Measurements from ENCODE around the gene APBB2.

APBB2 gene

DNA sequence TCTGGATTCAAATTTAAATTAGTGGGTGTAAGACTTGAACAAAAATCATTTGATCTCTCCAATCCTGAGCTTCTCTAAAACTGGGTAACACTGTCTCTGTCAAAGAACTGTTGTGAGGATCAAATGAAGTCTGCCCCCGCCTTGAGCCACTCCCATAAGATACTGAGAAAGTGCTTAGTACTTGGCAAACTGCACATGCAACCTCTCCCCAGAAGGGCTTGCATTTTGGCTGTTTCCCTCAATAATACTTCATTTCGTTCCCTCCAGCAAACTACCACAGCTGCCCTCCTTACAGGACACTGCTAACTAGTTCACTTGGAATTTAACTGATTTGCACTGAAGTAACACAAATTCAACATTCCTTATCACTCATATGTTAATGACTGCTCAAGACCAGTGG, 79.8 kb downstream of the APBB2 start:
- DNase-seq (ENCODE audit: low spot score): no peak

- no peak for DNase-seq (ENCODE audit: low spot score)
Observed at GRCh38 chr4:41133454-41134018, 80.8 kb downstream of the APBB2 start.

- no peak for DNase-seq (ENCODE audit: low spot score)
Observed at GRCh38 chr4:41132055-41132683, 82.2 kb downstream of the APBB2 start.

DNA sequence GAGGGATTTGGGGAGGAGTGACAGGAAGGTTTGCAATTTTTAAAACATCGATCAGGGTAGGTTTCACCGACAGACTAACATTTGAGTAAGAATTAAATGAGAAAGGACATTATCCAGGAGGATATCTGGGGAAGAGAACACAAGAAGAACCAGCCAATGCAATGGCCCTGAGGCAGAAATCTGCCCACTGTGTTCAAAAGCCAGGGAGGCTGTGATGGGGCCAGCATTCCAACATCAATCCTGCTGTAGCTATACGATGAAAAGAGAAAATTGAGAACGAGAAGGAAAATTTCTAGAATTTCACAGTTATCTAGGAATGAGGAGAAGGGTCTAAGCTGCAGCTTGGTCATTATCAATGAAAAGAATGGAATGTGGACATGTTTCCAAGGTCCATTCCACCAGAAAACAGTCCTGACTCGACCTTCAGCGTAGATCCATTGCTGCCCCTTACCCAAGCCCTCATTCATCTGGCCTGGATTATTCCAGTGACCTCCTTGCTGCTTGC, 84.4 kb downstream of the APBB2 start:
- DNase-seq (ENCODE audit: low spot score): no peak

GRCh38 chr4:41129128-41129754, 85.1 kb downstream of the APBB2 start:
- DNase-seq (ENCODE audit: low spot score): no peak

- no peak for DNase-seq (ENCODE audit: low spot score)
Observed at GRCh38 chr4:41125558-41126311, 88.6 kb downstream of the APBB2 start.

- no peak for DNase-seq (ENCODE audit: low spot score)
Observed at GRCh38 chr4:41124916-41125548, 89.3 kb downstream of the APBB2 start.

- DNase-seq (ENCODE audit: low spot score): no peak
Observed at GRCh38 chr4:41122775-41123174, 91.6 kb downstream of the APBB2 start.

- no peak for DNase-seq (ENCODE audit: low spot score)
Observed at GRCh38 chr4:41122309-41122708, 92.0 kb downstream of the APBB2 start.

GRCh38 chr4:41121906-41122305, 92.4 kb downstream of the APBB2 start:
- DNase-seq (ENCODE audit: low spot score): no peak

- no peak for DNase-seq (ENCODE audit: low spot score)
Observed at GRCh38 chr4:41120297-41121217, 93.8 kb downstream of the APBB2 start.

- no peak for DNase-seq (ENCODE audit: low spot score)
Observed at GRCh38 chr4:41119867-41120295, 94.5 kb downstream of the APBB2 start.

- no peak for DNase-seq (ENCODE audit: low spot score)
Observed at GRCh38 chr4:41111791-41112190, 102.6 kb downstream of the APBB2 start.

DNA sequence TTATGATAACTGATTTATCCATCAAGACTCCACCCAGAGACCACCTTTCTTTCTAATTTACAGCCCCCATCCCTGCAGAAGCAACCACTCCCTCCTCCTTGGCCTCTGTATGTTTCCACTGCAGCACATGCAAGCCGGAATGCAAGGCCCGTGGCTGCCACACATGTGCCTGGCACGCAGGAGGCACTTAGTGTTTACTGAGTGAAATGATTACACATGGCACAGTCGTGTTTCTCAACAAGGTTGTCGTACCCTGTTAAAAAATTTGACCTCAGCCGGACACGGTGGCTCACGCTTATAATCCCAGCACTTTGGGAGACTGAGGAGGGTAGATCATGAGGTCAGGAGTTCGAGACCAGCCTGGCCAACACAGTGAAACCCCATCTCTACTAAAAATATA, 104.3 kb downstream of the APBB2 start:
- DNase-seq (ENCODE audit: low spot score): no peak

DNA sequence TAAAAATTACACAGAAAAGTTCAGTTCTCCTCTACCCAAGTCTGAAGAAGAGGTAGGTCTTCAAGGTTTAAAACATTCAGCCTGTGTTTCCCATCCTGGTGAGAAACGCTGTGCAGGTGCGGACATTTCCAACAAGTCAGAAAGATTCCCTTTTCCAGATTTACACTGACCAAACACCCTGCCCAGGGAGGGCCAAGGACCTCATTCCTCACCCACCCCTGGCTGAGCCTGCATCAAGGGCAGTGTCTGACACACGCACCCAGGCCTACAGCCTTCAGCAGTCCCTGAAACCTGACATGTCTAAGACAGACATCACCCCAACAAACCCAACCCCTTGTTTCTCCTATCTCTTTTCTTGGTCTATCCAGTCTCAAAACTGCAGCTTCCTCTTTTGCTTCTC, 105.9 kb downstream of the APBB2 start:
- DNase-seq (ENCODE audit: low spot score): no peak

DNA sequence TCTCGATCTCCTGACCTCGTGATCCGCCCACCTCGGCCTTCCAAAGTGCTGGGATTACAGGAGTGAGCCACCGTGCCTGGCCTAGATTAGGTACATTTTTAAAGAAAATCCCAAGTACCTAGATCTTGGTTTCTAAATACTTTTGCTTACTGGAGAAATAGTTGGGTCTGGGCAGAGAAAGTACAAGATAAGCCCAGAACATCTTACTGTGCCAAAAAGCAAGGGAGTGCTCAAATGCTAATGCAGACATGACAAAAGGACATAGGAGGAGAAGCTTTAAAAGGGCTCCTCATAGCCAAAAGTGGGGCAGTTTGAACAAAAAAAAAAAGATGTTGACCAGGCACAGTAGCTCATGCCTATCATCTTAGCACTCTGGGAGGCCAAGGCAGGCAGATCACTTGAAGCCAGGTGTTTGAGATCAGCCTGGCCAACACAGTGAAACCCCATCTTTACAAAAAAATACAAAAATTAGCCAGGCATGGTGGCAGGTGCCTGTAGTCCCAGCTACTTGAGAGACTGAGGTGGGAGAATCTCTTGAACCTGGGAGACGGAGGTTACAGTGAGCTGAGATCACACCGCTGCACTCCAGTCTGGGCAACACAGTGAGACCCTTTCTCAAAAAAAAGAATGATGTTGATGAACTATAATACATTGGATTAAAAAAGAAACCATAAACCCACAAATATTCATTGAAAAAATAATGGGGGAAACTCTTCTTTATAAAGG, 107.5 kb downstream of the APBB2 start:
- no peak for DNase-seq (ENCODE audit: low spot score)

- no peak for DNase-seq (ENCODE audit: low spot score)
Observed at GRCh38 chr4:41106081-41106480, 108.3 kb downstream of the APBB2 start.

DNA sequence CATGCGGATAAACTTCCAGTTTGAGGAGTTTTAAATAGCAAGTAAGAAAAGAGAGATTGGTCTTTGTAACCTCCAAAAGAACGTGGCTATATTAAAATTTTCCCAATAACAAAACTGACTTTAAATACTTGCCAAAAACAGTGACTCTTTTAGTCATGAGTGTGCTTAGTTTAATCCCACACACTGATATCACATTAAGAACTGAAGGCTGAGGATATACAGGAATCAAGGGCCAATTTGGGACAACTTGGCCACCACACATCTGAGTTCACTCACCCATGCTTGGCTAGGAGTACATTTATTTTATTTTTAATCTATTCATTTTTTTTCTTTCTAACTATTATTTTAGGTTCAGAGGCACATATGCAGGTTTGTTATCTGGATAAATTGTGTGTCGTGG, 110.2 kb downstream of the APBB2 start:
- DNase-seq (ENCODE audit: low spot score): no peak

- no peak for DNase-seq (ENCODE audit: low spot score)
Observed at GRCh38 chr4:41103657-41104056, 110.7 kb downstream of the APBB2 start.

DNA sequence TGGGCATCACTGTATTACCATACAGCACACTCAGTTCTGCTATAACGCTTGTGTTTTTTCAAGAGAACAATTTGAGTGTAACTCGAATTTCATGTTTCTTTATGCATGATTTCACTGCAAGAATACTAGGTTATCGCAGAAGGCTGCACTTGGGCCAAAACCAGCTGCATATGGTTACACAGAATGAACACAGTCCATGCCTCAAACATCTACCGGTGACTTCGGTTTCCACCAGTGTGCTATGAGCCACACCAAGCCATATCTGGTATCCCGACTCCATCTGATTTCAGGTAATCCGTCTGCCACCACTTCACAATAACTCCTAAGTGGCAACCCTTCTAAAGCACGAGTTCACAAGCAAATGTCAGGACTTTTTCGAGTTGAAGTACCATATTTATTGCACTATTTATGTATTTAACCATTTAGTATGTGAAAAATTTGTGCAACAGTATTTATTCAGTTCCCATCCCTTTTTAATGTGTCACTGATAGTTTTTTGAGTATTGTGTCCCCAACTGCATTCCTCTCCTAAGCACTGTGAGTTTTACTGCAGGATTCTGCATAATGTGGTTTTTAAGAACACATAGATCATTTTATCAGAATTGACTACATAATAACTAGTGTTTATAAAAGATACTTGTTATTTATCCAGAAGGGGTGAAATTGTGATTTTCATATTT, 111.8 kb downstream of the APBB2 start:
- DNase-seq (ENCODE audit: low spot score): no peak
